Ovary (tissue), 1 donor: ENCODE measurements around the gene PRPF8.

ENCODE experiments used
- EP300 ChIP-seq: sonication (generic); formaldehyde crosslinking; IDR thresholded peaks from one replicate; pipeline ENCODE4 v1.6.1; 2017; ENCODE audit warnings: antibody characterized with exemption
- POLR2A ChIP-seq: fragments of 450-650 bp; IDR thresholded peaks from one replicate; pipeline ENCODE4 v1.6.1; 2017; ENCODE audit warnings: antibody characterized with exemption, mild to moderate bottlenecking, moderate library complexity

DNA sequence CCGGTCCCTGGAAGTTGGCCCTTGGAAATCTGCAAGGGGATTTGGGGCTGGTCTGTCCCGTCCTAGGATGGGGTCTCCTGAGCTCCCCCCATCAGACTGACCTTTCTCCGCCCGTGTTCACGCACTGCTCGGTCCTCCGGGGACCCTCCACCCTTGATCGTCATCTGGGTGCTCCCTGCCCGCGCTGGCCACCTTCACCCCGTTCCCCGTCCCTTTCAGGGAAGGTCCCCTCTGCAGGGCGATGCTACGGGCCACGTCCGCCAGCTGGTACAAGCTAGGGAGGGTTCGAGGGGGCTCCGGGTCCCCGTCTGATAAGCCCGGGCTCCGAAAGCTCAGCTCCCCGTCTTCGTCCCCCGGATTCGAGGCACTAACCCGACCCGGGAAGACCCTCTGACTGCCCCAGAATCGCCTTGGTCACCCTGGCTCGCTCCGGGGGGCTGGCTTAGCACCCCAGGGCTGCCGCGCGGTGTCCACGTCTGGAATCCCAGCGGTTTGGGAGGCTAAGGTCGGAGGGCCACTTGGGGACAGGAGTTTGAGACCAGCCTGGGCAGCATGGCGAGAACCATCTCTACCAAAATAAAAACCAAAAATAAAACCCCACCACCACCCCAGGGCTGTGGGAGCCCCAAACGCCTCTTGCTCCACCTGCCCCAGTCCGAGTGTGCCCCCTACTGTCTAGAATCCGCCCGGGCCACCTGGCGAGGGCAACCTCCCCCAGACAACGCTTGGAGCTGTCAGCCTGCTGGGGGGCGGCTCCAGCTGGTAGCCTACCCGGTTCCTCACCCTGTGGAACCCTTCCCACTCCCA, 55.0 kb downstream of the PRPF8 start:
- no peak for TF ChIP-seq POLR2A
- TF ChIP-seq EP300: no peak
